Glomerular endothelial cell (primary cell): ENCODE data around the gene DNAL1. TPM values are rescaled to one million over a fixed set of nuclear protein-coding genes. Genes with fewer than 3 reads are reported as not detected.

Experiments
- DNase-seq: peaks from one replicate; pipeline ENCODE4 v3.0.0-alpha.2; 2011; ENCODE audit warnings: low read depth, low spot score; ENCODE audit errors: extremely low read depth
- total RNA-seq: library from RNA; depleted of rRNA; stranded (reverse); fragments of >200 nt; gene quantifications from 2 replicates; pipeline ENCODE4 v1.2.3, GENCODE V29; 2015

DNAL1 gene
- total RNA-seq, 1 donor from 2014 or later = 3.9 TPM

DNA sequence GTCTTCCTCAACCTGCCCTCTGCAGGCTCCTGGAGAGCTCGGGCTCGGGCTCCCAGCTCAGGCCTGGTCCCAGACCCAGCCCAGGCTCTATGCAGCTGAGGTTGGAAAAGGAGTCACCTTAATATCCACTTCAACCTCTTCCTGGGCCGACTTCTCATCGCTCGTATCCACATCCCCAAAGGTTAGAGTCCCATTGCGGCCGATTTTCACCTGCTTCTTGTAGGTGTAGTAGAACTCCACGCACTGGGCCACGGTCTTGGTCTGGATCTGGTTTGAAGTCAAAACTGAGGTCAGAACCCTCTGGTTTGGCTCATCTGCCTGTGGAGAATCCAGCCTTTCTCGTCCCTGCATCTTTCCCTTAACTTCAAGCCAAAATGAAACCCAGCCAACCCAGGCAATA lies 77.8 kb downstream of the DNAL1 start:
- DNase-seq = no peak

DNA sequence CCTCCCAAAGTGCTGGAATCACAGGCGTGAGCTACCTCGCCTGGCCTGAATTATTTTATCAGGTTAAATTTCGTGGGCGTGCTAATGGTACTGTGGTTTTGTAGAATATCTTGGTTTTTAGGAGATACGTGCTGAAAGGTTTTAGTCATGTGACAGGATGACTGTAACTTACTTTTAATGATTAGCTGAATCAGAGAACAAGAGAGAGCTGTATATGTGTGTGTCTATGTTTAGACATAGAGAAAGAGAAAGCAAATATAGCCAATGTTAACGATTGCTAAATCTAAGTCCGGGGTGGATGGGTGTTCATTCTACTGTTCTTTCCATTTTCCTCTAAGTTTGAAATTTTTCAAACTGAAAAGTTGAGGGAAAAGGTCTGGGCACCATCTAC lies 78.6 kb downstream of the DNAL1 start:
- no peak for DNase-seq

DNA sequence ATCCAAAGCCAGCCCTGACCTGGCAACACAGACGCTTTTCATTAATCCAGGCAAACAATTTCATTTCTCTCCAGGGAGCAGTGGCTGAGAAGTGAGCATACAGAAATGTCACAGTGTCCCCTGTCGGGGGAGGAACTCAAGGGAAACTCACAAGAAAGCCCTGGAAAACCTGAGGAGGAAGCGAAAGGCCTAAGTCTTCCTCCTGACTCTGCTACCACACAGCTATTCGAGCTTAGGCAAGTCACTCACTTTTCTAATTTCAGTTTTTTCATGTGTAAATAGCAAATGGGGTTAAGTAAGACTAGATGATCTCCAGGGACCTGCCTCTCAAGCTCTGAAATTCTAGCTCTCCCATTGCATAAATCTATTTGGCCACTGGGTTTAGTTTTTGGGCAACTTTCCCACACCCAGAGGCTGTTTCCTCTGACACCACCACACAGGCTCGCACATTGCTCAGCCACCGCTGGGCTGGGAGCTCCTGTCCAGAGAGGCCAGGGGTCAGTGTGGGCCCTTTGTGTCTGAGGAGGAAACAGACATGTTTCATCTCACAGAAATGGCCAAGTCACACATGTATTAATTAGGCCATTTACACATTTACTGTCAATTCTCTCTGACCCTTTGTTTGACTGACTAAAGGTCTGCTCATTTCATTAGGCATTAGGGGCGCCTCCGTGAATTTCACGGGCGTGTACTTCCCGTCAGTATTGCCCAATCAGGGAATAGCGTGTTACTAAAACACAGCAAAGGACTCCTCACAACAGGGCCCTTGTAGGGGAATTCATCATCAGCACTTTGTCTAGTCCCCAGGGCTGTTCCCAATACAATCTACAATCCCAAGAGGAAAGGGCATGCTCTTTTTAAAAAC lies 79.2 kb downstream of the DNAL1 start:
- DNase-seq = peak; percentile 64

DNA sequence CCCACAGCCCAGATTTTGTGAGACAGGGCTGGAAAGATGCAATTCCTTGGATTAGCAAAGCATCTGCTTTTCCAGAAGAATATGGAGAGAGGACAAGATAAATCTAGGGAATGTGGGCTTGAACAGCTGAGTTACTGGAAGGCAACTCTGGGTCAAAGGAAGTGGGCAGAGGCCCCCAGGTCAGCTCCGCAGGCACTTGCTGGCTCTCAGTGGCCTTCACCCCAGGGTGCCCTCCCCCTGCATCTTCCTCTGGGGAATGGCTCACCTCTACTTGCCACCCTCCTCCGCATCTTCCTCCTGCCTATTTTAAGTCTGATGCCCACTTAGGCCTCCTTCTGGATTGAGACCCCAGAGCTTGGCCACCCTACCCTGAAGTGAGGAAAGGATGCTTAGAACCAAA lies 79.9 kb downstream of the DNAL1 start:
- DNase-seq = no peak

DNA sequence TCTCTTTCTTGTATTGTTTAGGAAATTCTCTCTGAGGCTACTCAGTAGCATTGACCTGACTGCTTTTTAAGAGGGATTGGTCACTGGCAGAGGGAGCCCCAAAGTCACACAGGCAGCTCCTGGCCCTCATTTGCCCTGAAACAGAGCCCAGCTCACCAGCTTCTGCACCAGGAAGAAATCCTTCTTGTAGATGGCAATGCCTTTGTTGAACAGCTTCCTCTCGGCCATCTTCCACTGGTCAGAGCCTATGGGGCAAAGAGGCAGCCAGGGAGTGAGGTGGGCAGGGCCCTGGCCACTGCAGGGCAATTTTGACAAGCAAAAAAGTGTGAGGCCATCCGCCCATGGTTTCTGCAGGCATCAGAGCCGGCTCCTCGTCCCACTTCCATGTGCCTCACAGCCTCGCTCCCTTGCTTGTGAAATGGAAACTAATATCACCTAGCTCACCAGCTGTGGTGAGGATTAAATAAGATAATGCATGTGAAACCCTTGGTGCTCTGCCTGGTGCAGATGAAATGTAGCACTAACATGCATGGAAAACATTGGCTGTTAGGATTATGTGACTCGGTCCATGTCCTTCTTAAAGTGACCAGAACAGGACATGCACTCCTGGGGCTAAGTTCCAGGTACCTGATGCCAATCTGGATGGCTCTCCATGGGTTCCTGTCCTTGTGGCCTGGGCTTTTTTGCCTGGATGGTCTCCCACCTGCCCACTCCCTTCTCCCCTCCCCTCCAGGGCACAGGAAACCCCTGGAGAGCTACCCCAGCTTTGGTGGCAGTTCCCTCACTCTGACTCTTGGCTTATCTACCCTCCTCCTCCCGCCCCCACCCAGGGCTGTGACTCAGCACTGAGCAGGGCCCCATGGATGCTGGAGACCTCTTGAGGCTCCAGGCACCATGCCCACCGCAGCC lies 80.6 kb downstream of the DNAL1 start:
- DNase-seq = no peak

DNA sequence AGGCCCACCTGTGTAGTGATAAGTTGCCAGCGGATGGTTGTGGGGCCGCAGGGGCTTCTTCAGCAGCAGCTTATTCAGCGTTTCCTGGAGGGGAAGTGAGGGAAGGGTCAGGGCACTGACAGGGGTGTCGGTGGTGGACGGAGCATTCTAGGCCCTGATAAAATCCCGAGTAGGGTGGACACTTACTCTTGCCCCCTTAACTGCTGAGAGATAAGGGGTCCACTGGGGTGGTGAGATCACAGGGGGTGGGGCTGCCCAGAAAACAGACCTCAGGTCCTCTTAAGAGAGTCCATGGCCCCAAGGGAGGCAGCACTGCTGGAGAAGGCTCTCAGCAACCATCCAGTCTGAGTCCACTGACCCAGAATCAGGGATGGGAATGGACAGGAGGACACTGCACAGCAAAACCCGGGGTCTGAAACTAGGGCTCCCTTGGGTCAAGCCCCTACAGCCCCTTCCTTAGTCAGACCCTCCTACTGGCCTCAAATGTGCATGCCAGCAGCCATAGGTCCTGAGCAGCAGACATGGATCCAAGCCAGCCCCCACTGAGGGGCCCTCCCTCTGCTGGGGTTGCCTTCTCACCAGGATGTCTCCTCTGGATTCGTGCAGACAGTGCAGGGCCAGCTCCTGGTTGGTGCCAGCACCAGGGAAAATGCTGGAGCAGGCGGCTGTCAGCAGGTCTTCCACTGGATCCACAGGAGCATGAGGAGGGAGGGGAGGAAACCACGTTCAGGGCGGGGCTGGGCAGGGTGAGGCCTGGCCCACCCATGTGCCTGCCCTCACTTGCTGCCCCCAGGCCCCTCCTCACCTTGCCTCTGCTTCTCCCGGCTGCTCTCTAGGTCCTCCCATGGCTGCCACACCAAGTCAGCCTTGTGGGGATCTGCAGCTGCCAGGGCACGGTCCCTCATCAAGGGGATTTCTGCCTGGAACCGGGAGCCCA lies 81.5 kb downstream of the DNAL1 start:
- DNase-seq = no peak

DNA sequence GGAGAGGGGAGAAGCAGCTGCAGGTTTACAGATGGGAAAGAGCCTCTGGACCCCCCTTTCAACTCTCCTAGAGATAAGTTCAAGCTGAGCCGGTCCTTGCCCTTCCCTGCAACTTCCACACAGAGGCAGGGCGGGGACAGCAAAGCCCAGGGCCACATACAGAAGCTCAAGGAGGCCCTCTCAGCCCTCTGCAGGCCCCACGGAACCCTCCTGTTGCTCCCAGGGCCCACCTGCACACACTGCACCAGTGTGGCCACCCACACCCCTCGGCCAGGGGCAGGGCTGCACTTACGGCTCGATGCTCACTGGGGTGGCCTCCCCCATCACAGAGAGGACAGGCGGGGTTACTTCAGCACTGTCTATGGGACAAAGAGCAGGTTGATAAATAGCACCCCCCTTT lies 82.4 kb downstream of the DNAL1 start:
- DNase-seq = no peak

DNA sequence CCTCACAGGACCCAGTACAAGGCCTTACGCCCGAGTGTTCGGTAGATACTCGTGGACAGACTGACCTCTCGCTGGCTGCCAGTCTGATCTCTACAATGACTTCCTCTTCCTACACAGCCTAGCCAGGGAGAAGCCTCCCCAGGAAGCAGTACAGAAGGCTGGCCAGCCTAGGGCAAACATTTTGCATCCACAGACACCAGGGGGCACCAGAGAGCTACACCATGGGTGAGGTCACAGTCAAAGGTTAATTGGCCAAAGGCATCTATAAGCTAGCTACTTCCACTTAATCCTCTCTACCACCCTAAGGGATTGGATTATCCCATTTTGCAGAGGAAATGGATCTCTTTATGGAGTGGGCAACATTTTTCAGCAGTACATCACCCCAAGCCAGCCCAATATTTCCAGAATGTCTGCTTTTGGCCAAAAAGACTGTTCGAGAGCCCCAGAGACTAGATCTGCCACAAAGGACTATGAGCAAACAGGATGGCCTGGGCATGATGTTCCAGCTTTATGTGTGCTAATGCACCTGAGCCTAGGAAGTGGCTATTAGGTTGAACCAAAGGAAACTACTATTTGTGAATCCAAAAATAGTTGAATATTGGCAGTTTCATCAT lies 84.0 kb downstream of the DNAL1 start:
- DNase-seq = peak; percentile 70

DNA sequence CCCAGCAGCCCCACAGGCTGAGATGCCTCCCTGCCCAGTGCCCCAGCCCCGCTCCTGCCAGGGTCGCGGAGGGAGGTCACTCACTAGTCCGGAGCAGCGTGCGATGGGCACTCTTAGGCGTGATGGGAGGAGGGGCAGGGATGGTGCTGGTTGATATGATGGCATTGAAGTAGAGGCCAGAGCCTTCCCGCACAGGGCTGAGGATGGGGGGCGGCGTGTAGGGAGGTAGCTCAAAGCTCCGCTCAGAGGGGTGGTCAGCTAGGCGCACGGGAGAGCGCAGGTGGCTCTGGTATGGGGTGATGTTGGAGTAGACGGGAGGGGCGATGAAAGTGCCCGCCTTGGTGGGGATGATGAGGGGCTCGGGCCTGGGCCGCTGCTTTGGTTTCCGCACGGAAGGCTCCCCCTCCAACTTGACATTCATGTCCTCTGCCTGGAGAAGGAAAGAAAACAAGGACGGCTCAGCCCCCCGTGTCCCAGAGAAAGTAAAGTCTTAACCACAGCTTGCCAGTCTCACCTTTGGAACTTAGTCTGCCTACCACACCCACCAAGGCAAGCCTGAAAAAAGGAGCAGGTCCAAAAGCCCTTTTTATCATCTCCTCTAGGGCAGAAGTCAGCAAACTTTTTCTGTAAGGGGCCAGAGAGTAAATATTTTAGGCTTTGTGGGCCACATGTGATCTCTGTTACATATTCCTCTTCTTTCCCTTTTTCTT lies 84.9 kb downstream of the DNAL1 start:
- no peak for DNase-seq

DNA sequence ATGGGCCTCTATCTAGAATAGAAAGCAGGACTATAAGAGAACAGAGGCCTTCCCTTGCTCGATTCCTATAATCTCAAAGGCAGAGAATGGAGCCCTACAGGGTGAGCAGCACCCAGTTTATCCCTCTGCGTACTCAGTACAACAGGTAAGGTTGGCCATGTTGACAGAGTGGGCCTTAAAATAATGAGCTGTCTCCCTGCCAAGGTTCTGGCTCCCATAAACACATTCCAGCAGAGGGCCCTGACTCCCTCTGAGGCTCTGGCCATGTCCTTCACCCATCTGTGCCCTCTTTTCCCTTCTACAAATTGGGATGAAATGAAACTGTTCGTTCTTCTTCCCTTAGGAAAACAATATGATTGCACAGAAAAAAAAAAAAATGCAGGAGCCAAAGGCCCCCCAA lies 86.3 kb downstream of the DNAL1 start:
- no peak for DNase-seq

DNA sequence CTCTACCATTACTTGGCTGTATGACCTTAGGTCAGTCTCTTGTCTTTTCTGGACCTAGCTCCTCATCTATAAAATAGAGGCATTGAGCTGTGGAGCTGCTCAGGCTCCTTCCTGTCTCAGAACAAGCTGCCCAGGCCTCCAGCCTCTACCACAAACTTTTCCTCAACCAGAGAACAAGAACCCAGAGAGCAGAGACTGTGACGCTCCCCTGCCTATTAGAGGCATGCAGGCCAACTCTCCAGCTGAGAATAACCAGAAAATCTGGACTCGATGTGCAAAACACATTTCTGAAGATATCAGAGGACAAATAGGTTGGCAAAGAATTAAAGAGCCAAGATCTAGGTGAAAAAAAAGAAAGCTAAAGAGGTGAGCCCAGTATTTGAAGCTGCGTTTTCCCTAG lies 87.2 kb downstream of the DNAL1 start:
- no peak for DNase-seq

DNA sequence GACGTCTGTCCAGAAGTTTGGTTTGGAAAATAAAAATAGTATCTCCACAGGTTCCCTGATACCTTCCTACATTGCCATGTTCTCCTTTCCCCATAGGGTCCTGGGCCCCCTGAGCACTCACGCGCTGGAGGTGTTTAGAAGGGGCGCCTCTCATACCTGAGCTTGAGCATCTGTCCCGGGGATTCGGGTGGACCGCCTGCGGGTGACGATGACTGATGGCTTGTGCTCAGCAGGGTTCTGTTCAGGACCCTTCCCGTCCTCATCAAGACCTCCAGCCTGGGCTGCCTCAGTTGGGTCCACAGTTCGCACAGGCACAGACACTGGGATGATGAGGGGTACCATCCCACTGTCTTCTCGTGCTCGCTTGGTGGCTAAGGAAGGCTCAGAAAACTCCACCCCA lies 92.1 kb downstream of the DNAL1 start:
- DNase-seq = no peak

DNA sequence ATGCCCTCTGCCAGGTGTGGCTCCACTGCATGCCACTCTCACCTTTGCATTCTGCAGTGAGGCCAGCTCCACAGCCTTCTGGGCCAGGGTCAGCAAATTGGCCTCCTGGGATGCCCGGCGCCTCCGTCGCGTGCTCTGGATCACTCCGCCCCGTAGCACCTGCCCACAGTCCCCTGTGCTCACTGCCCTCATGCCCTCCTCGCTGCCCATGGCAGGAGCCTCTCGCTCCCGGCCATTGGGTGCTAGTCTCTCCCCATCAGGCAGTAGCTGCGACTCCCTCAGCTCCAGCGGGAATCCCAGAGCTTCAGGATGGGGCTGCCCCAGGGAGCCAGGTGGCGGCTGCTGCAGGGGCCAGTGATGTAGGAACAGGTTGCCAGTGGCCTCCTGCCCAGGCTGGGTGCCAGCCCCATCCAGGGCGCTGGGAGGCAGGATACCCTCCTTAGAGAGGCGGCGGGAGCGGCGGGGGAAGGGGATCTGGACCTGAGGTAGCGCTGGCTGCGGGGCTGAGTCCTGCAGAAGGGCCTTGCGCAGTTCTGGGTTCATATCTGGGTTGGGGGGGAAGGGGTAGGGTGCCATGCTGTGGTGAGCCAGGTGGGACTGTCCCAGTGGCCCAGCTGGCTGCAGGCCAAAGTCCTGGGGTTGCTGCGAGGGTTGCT lies 93.9 kb downstream of the DNAL1 start:
- DNase-seq = no peak

DNA sequence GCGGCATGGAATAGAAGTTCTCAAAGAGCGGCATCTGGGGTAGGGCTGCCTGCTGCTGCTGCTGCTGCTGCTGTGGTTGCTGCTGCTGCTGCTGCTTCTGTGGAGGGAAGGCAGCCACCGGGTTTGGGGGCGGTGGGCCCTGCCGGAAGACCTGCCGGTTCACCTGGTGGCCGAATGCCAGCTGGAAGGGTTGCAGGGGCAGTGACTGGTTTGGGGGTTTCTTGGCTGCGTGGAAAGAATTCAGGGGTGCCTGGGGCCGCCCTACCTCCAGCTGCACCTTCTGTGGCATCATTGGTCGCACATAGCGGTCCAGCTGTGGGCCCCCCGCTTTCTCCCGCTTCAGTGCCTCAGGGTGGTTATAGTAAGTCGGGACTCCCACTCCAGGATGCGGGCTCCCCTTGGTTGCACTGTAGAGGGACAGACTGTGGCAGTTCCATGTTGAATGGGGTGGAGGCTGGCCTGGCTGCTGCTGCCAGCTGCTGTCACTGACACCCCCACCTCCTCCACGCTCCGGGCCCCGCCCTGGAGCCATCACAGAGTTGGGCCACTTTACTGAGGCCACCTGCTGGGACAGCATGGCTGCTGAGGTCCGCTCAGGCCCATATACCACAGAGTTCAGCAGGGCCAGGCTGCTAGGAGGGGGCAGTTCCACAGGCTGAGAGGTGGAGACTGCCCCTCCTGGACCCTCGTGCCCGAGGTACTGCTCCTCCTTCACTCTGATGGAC lies 94.5 kb downstream of the DNAL1 start:
- no peak for DNase-seq

DNA sequence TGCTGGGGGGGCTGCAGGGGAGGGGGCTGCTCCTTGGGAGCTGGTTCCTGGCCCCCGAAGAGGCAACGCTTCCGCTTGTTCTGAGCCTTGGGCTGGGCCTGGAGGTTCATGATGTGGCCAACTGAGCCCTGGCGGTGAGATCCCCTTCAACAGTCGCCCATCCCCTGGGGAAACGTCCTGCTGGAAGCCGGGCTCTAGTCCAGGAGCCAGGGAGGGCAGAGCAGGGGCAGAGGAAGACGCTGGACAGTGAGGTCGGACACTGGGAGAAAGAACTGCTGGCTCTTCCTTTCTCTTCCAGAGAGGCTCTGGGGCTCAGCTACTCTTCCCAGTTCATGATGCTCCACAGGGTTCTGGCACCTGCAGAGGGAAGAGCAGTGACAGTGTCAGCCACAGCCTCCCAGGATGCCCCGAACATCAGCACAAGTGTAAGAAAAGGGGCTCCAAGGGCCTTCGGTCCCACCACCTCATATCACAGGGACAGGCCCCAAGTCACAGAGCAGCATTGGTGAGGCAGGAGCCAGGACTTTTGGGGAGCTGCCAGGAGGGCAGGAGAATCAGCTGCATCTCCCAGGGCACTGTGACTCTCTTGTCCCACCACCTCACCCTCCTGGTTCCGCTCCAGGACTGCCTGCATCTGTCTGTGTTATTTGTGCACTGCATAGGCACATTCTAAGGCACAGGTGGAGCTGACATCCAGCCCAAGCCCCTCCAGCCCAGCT lies 95.3 kb downstream of the DNAL1 start:
- no peak for DNase-seq

DNA sequence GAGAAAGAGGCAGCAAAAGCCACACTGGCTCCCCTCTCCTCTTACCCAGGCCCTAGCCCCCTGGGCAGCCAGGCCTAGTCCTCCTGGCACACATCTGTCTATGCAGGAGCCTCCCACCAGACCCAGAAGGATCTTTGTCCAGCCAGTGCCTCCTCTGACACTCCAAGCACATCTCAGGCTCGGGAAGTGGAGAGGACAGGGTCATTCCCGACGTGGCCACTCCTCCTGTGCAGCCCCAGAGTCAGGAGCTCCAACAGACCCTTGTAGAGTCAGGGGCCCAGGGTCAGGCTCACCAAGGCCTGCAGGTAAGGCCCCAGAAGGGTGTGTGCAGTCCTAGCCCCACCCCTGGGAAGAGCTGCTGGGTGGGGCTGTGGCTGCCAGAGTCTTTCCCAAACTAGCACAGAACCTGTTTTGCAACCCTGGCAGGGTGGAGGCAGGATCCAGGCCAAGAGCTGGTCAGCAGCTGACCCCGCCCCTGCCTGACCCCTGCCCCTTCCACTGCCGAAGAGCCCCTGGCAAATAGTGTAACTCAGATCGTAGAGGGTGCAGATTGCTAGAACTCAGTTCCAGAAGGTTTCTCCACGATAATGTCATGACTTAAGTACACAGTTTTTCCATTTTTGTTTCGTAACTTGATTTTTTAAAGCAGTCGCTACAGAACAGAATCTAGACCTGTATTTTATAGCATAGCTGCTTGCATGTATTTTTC lies 96.0 kb downstream of the DNAL1 start:
- DNase-seq = no peak

DNA sequence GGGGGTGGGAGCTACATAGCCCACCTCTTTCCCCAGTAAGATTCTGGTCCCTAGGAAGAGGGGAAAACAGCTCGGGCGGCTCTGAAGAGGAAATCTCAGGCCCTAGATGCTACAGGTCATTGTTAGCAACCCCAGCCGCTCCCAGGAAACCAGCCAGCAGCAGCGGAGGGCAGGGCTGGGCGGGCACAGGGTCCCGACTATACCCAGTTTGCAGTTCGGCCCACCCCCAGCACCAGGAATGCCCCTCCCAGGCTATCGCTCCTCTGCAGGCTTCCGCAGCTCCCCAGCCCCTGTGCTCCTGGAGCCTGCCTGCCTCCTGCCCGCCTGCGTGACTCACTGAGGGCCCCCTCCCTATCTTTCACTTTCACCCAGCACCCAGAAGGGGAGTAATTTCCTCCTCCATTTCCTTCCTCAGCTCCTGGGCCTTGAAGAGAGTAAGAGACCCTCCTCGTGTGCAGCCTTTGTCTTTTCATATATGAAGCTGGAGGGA lies 96.6 kb downstream of the DNAL1 start:
- DNase-seq = no peak
